Measurements from ENCODE around the gene VSTM2B.

DNA sequence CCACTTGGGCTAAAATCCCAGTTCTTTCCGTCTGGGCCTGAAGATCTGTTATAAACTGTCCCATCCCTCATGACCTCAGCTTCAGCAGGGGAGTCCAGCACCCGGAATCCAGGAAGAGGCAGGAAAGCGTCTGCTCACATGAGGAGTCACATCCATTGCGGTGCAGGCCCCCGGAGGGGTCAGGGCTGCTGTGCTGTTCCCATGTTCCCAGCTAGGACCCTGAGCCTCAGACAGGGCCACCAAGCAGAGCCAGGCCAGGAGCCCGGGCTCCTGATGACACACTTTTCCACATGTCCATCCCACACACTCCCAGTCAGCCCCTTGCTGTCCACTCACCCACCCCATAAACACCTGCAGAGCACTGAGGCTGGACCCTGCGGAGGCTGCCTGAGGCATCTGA, 45.3 kb upstream of the VSTM2B start:
- TF ChIP-seq, protein P1, sequence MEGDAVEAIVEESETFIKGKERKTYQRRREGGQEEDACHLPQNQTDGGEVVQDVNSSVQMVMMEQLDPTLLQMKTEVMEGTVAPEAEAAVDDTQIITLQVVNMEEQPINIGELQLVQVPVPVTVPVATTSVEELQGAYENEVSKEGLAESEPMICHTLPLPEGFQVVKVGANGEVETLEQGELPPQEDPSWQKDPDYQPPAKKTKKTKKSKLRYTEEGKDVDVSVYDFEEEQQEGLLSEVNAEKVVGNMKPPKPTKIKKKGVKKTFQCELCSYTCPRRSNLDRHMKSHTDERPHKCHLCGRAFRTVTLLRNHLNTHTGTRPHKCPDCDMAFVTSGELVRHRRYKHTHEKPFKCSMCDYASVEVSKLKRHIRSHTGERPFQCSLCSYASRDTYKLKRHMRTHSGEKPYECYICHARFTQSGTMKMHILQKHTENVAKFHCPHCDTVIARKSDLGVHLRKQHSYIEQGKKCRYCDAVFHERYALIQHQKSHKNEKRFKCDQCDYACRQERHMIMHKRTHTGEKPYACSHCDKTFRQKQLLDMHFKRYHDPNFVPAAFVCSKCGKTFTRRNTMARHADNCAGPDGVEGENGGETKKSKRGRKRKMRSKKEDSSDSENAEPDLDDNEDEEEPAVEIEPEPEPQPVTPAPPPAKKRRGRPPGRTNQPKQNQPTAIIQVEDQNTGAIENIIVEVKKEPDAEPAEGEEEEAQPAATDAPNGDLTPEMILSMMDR (IDR thresholded peaks at IDR 0.05) = no peak
- no peak for TF ChIP-seq POLR2A (IDR thresholded peaks at IDR 0.05)
- TF ChIP-seq EP300 (IDR thresholded peaks at IDR 0.05; ENCODE audit: low read depth) = no peak
